GM19372 (cell line): Measurements from ENCODE around the gene NUTF2.
"Not testable (repeated sequence)": the region's sequence is repeated elsewhere in the genome, so short reads cannot be mapped to it uniquely, and the experiment has no call there.

ENCODE experiments used
- ATAC-seq: cut with Tn5 transposase; IDR thresholded peaks from one replicate; pipeline ENCODE4 v1.9.1; 2021; ENCODE audit warnings: mild to moderate bottlenecking, low read depth, moderate library complexity; ENCODE audit not compliant: unreplicated experiment

NUTF2 gene

DNA sequence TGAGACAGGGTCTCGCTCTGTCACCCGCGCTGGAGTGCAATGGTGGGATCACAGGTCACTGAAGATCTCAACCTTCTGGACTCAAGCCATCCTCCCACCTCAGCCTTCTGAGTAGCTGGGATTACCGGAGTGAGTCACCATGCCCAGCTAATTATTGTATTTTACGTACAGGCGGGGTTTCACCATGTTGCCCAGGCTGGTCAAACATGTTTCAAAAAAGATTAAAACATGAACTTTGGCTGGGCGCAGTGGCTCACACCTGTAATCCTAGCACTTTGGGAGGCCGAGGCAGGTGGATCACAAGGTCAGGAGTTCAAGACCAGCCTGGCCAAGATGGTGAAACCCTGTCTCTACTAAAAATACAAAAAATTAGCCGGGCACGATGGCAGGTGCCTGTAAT is 9.5 kb upstream of the NUTF2 start:
- not testable (repeated sequence) for ATAC-seq

DNA sequence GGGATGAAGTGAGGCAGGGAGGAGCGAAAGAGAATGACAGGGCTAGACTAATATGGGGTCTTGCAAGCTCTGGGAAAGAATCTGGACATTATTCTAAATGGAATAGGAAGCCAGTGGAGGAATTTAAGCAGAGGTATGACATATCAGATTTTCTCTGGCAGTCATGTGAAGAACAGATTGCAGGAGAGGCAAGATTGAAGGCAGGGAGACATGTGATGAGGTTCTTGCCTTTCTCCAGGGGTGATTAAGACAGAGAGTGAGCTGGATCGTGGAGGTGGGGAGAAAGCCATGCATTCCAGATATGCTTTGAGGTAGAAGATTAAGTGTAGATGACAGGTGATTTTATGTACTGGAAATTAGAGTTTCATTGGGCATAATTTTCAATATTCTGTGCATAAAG is 8.9 kb upstream of the NUTF2 start:
- ATAC-seq: no peak

DNA sequence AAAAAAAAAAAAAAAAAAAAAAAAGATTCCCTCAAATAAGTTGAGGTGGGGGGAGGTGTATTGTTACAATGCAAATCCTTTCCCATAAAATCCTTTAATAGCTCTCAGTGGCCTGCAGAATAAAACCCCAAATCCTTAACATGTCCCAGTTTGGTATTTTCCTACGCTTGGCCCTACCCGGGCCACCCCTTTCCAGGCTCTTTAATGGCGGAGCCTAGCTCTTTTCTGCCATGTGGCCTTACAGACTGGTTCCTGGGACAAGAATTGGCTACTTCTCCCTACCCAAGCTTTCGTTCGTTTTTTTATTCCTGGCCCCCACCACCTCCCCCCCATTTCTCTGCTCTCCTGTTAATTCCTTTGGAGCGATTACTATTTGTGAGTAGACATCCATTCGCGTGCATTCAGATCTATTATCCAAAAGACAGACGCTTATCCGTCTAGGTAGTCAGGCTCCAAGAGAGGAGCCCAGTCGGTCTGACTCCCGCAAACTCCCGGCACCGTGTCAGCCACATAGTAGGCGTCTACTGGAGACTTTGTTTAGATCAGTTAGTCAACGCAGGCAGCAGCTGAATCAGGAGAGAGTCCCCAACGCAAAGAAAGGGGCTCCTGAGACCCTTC is 5.4 kb upstream of the NUTF2 start:
- ATAC-seq: no peak

DNA sequence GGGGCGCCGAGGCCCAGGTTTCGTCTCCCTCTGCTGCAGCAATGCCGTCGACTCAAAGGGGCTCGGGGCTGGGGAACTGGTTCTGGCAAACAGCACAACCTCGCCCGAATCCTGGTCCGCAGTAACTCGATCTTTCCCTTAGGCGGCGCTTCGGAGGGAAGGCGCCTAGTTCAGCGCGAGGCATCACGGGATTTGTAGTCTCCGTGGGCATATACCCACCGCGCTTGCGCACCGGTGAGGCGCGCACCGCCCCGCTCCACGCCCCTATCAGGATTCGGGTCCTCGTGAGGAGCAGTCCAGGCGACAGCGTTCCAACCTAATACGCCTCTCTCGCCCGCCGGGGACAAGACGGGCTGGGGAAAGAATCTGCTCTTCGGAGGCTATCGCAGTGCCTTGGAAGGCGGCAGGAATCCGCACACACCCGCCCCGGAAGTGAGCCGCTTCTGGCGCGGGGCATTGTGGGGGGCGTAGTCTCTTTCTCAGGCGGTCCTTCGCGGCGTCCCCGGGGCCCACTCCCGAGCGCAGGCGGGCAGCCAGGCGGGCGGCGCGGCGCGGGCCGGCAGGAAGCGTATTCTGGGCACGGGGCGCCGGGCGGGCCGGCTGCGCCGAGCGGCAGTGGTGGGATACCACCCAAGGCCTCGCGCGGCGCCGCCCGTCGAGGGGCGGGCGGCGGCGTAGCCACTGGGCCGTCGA is 4.8 kb upstream of the NUTF2 start, which contains the start of gene THAP11:
THAP11 (plus strand) TSS at position 505 of the 693 bp plus-strand sequence. CDS start 235 bp downstream, outside the sequence.
- peak; percentile 44 for ATAC-seq

GRCh38 chr16:67842509-67843342 is 4.0 kb upstream of the NUTF2 start:
- ATAC-seq: peak; percentile 16

GRCh38 chr16:67843343-67843765 is 3.4 kb upstream of the NUTF2 start:
- ATAC-seq: no peak

DNA sequence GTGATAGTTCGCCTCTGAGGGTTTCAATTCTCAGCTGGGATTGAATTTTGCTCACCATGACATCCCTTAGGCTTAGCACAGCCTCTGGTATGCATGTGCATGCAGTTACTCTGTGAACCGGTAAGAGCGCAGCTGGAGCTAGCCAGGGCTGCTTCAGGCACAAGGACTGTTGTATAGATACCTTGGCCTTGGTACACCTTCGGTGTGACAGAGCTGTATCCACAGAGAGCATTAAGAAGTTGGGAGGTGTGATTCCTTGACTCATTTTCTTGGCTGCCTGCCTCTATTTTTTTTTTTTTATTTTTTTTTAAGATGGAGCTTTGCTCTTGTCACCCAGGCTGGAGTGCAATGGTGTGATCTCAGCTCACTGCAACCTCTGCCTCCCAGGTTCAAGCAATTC is 2.2 kb upstream of the NUTF2 start:
- no peak for ATAC-seq

DNA sequence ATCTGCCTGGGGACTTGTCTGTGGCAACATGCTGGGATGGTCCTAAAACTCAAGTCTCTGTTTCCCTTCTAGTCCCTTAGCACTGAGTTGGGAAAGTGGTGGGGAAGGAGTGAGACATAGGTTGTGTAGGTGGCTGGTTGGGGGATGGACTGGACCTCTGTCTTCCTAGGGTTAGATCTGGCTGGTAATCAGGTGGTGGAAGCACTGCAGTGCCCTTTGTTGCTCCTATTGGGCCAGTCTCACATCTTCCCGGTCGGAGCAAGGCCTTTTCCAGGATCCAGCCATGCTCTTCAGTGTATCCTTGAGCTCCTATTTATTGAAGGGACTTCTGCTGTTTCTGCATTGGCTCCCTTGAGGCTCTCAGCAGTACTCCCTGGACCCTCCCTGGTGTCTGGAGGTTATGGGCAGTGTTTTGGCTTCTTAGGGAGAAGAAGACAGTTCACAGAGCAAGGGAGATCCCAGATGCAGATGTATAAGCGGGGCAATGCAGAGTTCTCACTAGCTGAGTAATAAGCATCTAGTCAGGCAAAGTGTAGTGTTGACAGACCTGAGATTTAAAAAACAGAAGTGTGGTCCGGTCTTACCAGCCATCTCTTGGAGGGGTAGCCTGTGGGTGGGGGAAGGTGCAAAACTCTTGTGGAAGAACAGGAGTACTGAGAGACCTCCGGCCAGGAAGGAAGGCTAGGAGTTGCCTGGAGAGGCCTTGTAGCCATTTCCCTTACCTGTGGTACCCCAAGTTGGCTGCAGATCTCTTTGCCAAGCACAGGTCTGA is 1.3 kb upstream of the NUTF2 start:
- ATAC-seq: no peak

- ATAC-seq: no peak
Observed at GRCh38 chr16:67846063-67846319, 742 bp upstream of the NUTF2 start.

DNA sequence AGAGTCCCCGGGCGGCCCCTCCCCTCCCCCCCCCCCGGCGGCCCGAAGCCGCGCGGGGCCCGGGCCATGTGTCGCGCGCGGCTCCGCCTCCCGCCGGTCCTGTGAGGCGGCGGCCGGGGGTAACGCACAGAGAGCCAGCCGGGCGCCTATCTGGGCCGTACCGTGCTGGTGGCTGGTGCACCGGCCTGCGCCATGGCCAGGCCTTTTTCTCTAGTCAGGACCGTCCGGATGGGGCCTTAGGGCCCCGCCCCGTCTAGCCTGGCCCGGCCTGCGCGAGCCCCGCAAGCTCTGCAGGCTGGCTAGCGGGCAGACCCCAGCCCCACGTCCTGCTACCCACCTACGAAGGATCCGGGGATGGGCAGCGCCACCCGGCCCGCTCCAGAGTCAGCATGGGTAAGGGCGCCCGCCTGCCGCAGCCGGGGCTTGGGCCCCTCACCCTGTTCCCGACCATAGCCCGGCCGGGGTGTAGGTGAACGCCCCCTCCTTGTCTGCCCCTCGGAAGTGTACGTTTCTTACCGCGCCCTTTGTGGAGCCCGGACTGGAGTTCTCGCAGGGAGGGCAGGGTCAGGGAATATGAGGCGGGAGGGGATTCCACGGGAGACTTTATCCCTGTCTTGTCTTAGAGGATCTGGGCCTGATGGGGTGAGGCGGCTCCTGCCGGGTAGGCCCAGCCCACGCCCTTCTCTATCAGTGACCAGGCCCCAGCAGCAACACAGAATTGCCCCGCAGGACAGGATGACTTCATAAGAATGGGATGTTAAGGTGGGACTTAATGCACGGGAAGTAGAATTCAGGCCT is 530 bp downstream of the NUTF2 start, which contains the start of gene CENPT:
CENPT (minus strand) TSS at position 630 of the 798 bp plus-strand sequence. CDS start 13,834 bp downstream, outside the sequence.
- ATAC-seq: peak; percentile 36

- ATAC-seq: no peak
Observed at GRCh38 chr16:67848118-67848517, 1.4 kb downstream of the NUTF2 start.

DNA sequence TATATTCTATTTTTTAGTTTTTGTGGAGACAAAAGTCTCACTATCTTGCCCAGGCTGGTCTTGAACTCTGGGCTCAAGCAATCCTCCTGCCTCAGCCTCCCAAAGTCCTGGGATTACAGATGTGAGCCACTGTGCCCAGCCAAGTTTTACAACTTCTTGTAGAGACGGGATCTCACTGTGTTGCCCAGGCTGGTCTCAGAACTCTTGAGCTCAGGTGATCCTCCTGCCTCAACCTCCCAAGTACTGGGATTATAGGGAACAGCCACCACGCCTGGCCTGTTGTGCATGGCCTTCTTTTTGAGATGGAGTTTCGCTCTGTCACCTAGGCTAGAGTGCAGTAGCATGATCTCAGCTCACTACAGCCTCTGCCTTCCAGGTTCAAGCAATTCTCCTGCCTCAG is 6.9 kb downstream of the NUTF2 start:
- no peak for ATAC-seq

GRCh38 chr16:67855789-67856188 is 9.1 kb downstream of the NUTF2 start:
- no peak for ATAC-seq

DNA sequence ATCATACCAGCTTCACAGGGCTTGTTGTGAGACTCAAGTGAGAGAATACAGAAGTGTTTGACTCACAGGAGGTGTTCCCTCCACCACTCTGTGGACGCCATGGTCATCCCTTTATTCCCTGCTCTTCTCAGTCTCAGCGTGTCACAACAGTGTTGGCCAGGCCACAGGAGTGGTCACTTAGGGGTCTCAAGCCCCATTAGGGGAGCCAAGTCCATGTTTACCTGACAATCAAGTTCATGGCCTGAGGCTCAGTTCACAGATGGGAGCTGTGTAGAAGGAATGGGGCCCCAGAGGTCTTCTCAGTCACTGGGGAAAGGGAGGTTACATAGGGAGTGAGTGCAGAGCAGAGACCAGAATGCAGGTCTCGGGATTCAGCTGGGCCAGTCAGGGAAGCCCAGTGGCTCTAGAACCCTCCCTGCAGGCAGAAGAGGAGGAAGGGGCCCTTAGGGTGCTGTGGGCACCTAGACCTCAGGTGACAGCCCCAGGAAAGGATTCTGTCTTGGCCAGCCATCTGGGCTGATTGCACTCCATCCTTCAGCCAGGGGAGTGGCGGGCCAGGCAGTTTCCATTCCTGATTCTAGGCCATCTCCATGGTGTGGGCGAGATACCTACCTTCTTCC is 10.3 kb downstream of the NUTF2 start:
- no peak for ATAC-seq

GRCh38 chr16:67857547-67858233 is 11.0 kb downstream of the NUTF2 start:
- no peak for ATAC-seq

- ATAC-seq: no peak
Observed at GRCh38 chr16:67858500-67858899, 11.8 kb downstream of the NUTF2 start.

GRCh38 chr16:67860589-67861398 is 14.1 kb downstream of the NUTF2 start:
- no peak for ATAC-seq

- no peak for ATAC-seq
Observed at GRCh38 chr16:67861877-67862276, 15.1 kb downstream of the NUTF2 start.
